Measurements from ENCODE around the gene MGAT4A. TPM values are rescaled to one million over a fixed set of nuclear protein-coding genes. Genes with fewer than 3 reads are reported as not detected.
"Not testable (repeated sequence)": the region's sequence is repeated elsewhere in the genome, so short reads cannot be mapped to it uniquely, and the experiment has no call there.

The MGAT4A gene
- total RNA-seq, 1 donor from 2014 or later: 20.0 TPM

DNA sequence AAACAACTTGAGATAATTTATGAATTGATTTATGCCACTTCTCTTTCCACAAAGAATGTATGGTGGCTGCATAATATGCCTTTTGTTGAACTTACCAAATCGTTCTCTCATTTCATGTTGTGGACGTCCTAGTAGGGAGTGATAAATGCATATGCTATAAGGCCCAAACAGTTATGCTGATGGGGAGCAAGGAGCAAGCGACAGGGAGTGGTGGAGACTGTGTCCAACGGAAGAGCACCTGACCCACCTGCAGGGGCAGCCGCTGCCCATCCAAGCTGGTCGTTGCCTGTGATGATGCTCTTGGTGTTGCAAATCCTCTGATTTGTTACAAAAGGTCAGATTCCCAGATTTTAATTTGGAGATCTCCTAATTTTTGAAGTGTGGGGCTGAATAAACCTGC, 31.0 kb upstream of the MGAT4A start:
- no peak for ATAC-seq (ENCODE audit: poor library complexity)
- no peak for DNase-seq
- intact Hi-C loops (cut with DNase I): no loop called here

DNA sequence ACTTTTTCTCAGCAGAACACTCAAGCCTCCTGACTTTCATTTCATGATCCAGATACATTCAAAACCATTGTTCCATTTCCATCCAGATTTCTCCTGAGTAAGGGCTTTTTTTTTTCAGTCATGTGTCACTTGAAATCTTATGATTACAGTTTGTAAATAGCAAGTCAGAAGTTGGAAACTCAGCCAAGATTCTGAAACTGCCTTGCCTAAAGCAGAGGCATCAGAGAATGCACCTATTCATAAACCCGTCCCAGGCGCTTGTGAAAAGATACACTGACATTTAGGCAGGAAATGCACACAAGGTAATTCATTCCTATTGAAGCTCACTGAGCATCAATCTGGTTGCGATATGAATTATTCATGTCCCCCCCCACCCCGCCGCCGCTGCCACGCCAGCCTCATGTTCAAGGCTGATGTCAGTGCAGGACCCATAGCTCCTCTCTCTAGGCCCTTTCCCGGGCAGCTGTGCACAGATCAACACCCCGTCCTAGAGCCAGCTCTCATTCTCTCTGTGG, 30.4 kb upstream of the MGAT4A start:
- DNase-seq: no peak
- intact Hi-C loops (cut with DNase I): no loop called here
- no peak for ATAC-seq (ENCODE audit: poor library complexity)

DNA sequence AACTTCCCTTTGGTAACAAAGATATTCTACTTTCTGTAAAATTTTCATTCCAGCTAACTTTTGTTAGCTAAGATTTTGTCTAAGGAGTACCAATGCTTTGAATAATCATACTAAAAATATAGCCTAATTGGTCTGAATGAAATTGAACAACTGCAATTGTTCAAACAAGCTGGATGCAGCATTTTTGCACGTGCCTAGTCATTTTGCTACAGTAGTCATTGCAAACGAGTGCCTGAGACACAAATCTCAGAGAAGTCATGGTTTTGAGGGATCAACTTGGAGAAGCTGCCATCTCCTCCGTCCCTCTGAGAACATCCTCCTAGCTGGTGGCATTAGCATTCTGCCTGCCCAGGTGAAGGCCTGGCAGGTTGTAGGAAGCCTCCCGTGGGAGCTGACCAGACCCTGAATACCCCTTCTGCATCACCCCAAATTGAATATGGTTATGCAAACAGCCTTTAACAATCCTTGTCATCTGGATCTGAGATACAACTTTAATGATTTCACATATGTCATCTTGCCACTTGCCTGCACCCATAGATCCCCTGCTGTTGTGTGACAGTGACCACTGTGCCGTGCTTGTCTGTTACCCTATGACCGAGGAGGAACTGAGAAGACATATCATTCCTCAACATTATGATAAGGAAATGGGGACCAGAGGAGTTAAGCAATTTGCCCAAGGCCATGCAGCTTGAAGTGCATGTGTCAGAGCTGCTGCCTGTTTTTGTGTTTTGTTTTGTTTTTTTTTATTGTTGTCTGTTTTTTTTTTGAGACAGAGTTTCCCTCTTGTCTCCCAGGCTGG, 29.1 kb upstream of the MGAT4A start:
- ATAC-seq (ENCODE audit: poor library complexity): no peak
- DNase-seq: no peak
- intact Hi-C loops (cut with DNase I): no loop called here

DNA sequence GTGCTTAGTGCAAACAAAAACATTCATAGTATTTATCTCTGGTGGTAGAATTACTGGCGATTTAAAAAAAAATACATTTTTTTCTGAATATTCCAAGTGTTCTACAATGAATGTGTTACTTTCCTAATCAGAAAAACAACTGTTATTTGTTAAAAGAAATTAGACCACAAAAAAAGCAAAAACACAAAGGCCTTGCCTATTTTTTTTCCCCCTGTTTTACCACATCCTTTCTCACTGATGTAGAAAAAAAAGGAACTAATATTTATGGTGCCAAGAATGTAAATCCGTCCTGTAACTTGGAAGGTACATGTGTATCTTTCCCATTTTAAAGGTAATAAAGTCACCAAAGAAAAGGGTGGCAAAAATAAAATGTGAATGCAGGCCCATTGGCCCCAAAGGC, 28.4 kb upstream of the MGAT4A start:
- ATAC-seq (ENCODE audit: poor library complexity) (no peak), DNase-seq (no peak)
- intact Hi-C loops (cut with DNase I): no loop called here

DNA sequence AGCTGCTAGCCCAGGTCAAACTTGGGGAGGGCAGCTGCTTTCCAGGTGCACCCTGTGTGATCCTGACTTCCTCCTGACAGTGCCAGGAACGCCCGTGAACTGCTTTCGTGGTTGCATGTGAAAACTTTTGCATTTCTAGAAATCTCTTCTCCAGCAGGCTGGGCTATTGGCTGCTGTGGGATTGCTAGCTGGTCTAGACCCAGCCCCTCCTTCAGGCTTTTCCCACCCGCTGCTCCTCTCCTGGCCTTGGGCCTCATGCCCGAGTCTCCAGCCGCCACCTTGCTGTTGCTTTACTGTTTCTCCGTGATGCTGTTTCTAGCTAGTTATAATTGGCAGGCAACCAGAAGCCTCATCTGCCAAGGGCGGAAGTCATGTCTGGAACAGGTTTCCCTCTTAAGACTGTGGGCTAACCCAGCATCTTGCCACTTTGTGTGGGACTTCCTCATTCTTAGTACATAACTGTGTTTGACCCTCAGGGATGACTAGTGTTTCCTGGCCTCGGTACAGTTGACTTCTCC, 27.0 kb upstream of the MGAT4A start:
- ATAC-seq (ENCODE audit: poor library complexity) (peak; percentile 87), DNase-seq (peak; percentile 78)
- intact Hi-C loops (cut with DNase I): no loop called here

DNA sequence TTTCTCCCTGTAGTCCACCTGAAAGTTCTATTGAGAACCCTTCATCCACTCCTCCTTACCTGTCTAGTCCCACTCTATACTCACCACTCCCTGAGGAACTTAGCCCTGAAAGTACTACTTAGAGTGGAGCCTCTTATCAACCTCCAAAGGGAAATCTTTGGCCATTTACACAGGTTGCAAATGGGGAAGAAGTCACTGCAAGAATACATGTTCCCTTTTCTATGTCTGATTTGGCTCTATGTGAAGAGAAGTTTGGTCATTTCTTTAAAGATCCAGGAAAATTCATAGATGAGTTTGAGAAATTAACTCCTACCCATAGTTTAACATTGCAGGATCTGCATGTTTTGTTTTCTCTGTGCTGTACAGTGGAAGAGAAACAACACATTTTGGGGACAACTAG, 22.9 kb upstream of the MGAT4A start:
- DNase-seq (no peak), ATAC-seq (ENCODE audit: poor library complexity) (no peak)
- intact Hi-C loops (cut with DNase I): no loop called here

DNA sequence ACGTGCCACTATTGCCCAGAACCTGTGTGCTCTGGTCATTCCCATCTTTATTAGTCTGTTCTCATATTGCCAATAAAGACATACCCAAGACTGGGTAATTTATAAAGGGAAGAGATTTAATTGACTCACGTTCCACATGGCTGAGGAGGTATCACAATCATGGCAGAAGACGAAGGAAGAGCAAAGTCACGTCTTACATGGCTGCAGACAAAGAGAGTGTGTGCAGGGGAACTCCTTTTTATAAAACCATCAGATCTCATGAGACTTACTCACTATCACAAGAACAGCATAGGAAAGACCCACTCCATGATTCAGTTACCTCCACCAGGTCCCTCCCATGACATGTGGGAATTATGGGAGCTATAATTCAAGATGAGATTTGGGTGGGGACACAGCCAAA, 21.8 kb upstream of the MGAT4A start:
- intact Hi-C loops (cut with DNase I); ATAC-seq (ENCODE audit: poor library complexity); DNase-seq: not testable (repeated sequence)

DNA sequence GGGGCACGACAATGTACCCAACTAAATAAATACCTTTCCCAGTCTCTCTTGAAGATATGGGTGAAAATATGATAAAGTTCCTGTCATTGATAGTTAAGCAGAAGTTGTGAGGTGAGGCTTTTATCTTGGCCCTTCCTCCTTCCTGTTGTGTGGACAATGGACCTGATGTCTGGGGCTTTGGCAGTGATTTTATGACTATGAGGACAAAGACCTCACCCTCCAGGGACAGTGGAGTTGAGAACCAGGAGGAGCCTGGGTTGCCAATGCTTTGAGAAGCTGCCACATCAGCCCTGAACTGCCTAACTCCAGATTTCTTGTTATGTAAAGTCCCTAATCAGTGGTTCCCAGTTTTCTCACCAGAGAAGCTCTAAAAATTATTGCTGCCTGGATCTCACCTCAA, 20.8 kb upstream of the MGAT4A start:
- no peak for ATAC-seq (ENCODE audit: poor library complexity)
- DNase-seq: no peak
- intact Hi-C loops (cut with DNase I): no loop called here

DNA sequence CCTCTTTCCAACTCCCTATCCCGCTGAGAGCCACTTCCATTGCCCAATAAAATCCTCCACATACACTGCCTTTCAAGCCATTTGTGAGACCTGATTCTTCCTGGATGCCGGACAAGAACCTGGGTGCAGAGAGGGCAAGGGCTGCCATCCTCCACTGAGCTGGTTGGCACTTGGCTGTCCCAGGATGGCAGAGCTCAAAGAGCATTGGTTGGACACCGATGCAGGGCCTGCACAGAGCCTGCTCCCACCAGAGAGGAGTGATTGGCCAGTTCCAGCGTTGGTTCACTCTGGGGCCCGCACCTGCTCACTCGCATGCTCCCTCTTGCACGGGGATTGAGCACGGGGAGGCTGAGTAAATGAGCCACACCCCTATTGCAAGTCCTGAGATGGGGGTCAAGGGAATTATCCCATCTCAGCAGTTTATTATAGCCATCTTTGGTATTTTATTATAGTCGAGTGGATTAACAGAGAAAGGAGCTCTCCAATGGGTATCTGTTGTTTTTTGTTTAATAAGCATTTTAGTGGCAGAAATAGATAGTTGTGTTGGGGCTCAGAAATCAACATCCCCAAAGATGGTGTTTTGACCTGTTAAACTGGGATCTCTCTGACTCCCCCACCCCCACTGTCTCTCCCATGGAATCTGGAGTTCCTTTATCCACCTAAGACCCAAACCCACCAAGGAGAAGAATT, 19.8 kb upstream of the MGAT4A start:
- DNase-seq (no peak), ATAC-seq (ENCODE audit: poor library complexity) (no peak)
- intact Hi-C loops (cut with DNase I): no loop called here

DNA sequence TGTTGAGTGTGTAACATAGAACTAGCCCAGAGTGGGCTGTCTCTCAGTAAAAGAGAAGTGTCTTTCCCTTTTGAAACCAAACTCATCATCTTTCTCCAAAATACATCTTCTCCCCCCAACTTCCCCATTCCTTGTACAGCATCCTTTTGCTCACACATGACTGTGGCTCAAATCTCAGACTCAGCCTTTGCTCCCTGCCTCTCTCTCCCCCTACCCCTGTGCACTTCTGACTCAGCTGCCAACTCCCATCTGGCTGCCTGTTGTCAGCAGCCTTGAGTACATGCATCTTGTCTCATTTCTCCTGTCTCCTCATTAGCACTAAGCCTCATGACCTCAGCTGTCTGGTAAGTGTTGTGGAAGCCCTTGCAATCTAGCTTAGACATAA, 18.1 kb upstream of the MGAT4A start:
- ATAC-seq (ENCODE audit: poor library complexity): peak; percentile 81
- peak; percentile 52 for DNase-seq
- intact Hi-C loops (cut with DNase I): no loop called here

DNA sequence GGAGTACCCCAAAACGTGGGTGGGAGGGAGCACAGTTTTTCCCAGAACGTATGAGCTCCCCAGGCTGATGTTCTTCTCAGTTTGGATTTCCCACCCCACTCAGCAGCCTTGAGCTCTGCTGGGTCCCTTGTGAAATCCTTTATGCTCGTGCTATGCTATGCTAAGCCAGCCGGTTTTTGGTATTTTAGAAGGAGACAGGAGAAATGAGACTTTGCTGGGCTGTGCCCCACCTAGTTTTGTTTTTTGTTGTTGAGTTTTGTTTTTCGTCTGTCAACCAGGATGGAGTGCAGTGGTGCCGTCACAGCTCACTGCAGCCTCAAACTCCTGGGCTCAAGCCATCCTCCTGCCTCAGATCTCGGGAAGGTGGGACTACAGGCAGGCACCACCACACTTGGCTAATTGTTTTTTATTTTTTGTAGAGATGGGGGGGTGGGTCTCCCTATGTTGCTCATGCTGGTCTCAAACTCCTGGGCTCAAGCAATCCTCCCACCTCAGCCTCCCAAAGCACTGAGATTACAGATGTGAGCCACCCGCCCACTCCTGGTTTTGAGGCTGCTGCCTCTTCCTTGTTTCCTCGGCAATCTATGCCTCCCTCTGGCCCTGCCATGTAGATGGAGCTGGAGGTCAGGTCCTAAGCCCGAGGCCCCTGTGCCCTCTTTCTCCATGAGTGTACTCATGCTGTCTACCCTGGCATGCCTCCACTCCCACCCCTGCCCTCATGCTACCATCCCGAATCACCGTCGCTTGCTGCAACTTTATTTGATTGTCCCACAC, 17.5 kb upstream of the MGAT4A start:
- DNase-seq (no peak), ATAC-seq (ENCODE audit: poor library complexity) (peak; percentile 8)
- intact Hi-C loops (cut with DNase I): no loop called here

DNA sequence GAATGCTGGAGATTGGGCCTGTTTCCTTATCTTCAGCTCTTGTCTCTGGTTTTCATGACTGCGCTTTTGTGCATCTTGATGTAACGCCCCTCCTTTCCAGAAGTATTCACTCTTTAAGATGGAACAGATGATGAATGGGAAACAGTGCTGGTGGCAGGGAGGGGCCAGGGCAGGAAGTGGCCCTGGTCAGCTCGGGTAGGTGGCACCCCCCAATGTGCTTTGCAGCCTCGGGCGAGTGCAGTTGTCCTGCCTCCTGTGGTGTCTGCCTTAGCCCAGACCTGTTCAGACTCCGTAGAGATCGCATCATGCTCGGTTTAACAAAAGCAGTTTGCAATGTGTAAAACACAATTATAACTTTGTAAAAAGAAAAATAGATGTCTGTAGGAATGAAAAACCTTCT, 17.0 kb upstream of the MGAT4A start:
- DNase-seq (no peak), ATAC-seq (ENCODE audit: poor library complexity) (no peak)
- intact Hi-C loops (cut with DNase I): no loop called here

DNA sequence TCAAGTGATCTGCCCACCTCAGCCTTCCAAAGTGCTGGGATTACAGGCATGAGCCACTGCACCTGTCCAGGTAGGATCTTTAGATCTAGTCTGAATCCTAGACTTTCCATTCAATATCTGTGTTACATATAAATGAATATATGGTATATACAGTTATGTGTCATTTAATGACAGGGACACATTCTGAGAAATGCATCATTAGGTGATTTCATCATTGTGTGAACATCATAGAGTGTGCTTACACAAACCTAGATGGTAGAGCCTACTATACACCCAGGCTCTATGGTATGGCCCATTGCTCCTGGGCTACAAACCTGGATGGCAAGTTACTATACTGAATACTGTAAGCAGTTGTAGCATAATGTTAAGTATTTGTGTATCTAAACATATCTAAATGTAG, 15.5 kb upstream of the MGAT4A start:
- intact Hi-C loops (cut with DNase I): no loop called here
- ATAC-seq (ENCODE audit: poor library complexity) (no peak), DNase-seq (no peak)

DNA sequence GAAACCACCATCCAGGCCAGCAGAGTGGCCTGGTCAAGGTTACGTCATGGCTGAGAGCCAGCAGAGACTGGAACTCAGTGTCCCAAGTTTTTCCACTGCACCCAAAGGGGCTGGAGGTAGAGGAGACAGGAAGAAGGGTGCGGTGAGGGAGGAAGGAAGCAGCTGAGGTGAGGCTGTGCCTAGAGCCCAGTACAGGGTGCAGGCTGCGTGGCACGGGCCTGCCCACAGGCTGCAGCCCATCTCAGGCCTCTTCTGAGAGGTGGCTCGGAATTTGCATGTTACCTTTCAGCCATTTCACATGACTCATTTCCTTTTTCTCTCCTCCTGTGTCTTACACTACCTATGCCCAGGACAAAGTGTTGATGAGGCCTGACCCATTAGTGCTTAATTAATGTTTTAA, 13.7 kb upstream of the MGAT4A start:
- ATAC-seq (ENCODE audit: poor library complexity) (no peak), DNase-seq (no peak)
- intact Hi-C loops (cut with DNase I): no loop called here

DNA sequence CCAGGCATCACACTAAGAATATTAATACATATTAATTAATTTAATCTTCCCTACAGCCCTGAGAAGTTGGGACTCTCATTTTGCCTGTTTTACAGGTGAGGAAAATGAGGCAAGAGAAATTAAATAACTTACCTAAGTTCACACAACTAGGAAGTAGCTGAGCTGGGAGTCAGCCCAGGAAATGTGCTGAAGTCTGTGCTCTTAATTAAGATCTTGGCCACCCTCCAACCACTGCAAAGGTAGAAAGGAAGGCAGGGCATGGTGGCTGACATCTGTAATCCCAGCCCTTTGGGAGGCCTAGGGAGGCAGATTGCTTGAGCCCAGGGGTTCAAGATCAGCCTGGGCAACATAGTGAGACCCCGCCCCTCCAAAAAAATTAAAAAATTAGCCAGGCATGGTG, 12.9 kb upstream of the MGAT4A start:
- intact Hi-C loops (cut with DNase I): no loop called here
- ATAC-seq (ENCODE audit: poor library complexity) (peak; percentile 70), DNase-seq (no peak)

DNA sequence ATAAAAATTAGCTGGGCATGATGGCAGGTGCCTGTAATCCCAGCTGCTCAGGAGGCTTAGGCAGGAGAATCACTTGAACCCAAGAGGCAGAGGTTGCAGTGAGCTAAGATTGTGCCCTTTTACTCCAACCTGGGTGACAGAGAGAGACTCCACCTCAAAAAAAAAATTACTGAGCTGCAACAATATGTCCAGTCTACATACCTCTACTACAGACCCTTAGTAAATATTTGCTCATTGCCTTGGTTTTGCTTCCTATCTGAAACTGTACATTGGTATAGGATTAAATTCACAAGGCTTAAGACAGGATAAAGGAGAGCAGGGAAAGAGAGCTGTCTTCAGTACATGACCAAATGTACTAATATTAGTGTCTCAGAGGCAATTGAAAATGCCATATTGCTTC, 8.1 kb upstream of the MGAT4A start:
- DNase-seq (no peak), ATAC-seq (ENCODE audit: poor library complexity) (no peak)
- intact Hi-C loops (cut with DNase I): loop anchor here (10.0 kb wide), 1 partner anchor 86 kb away; no protein-coding TSS in a partner anchor

DNA sequence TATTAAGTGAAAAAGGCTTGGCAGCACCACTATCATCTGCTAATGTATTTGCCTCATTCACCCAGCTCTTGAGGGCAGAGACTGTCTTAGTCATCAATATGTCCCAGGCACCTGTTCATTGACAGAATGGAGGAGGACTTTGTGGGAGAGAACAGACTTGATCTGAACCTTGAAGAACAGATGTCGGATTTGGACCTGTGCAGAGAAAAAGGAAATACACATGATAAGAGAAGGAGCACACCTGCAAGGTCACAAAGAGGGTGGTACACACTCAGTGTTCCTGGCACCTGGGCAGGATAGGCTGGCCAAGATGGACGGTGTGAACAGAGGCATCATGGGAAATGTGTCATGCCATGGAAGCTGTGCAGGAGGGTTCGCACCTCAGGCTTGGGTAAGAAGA, 7.4 kb upstream of the MGAT4A start:
- DNase-seq (no peak), ATAC-seq (ENCODE audit: poor library complexity) (no peak)
- intact Hi-C loops (cut with DNase I): loop anchor here (10.0 kb wide), 1 partner anchor 86 kb away; no protein-coding TSS in a partner anchor

DNA sequence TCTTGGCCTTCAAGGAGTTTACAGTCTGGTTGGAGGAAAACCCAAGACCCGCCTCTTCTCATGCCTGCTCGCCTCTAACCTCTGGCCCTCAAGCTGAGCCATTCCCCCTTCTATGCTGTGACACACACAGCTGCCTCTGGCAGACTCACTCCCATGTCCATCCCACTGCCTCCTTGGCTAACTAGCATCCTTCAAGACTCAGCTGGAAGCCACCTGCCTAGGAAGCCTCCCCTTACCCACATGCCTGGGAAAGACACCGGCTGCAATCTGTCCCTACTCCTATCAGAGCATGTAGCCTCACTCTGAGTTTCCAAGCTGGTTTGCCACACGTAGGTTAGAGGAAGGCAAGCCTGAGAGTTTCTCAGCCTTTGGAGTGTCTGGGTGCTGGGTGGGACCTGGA, 6.9 kb upstream of the MGAT4A start:
- intact Hi-C loops (cut with DNase I): loop anchor here (10.0 kb wide), 1 partner anchor 87 kb away; no protein-coding TSS in a partner anchor
- ATAC-seq (ENCODE audit: poor library complexity) (no peak), DNase-seq (no peak)

DNA sequence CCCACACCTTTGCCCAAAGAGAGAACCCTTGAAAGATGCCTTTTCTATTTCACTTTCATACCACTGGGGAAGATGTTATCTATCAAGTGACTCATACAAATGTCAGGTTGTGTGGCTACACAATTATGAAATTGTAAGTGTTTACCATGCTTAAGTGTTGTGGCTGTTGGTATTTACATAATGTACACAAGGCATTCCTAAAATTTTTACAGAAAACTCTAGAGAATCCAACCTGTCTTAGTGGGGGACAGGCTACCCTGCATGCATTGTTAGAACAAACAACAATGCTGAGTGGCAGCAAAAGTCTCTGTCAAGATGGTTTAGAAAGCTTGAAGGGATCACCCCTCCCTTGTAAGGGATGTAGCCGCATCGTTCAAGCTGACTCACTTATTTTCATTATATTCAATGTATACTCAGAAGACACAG, 5.5 kb upstream of the MGAT4A start:
- DNase-seq (no peak), ATAC-seq (ENCODE audit: poor library complexity) (no peak)
- intact Hi-C loops (cut with DNase I): loop anchor here (10.0 kb wide), 1 partner anchor 88 kb away; no protein-coding TSS in a partner anchor
